RWPE2 (cell line): Measurements from ENCODE around the gene LDB2.

Source experiments
- ATAC-seq: fragments of 200-7000 bp; cut with Tn5 transposase; 3 replicates; pipeline ENCODE4 v1.9.1; 2021; ENCODE audit warnings: low read depth
- DNase-seq: peaks from one replicate; pipeline ENCODE4 v3.0.0-alpha.2; 2020; ENCODE audit warnings: low spot score
- H3K27ac ChIP-seq: fragments of 450-650 bp; 2 replicates; pipeline ENCODE4 v1.5.1; 2017; ENCODE audit warnings: mild to moderate bottlenecking; ENCODE audit not compliant: poor library complexity, severe bottlenecking
- H3K27me3 ChIP-seq: fragments of 250-450 bp; sonication (Bioruptor Pico); 2 replicates; pipeline ENCODE4 v1.5.1; 2021; ENCODE audit warnings: mild to moderate bottlenecking, moderate library complexity; ENCODE audit not compliant: insufficient read depth, poor library complexity, severe bottlenecking
- H3K36me3 ChIP-seq: fragments of 250-450 bp; sonication (Bioruptor Pico); 2 replicates; pipeline ENCODE4 v1.5.1; 2020; ENCODE audit warnings: low read depth, mild to moderate bottlenecking, moderate library complexity
- H3K4me1 ChIP-seq: fragments of 250-450 bp; sonication (Bioruptor Pico); 2 replicates; pipeline ENCODE4 v1.5.1; 2021; ENCODE audit warnings: mild to moderate bottlenecking, moderate library complexity; ENCODE audit not compliant: insufficient read depth, poor library complexity, severe bottlenecking
- H3K4me3 ChIP-seq: fragments of 250-450 bp; sonication (Bioruptor Pico); 2 replicates; pipeline ENCODE4 v1.5.1; 2021; ENCODE audit warnings: mild to moderate bottlenecking, moderate library complexity; ENCODE audit not compliant: severe bottlenecking
- H3K9me3 ChIP-seq: fragments of 250-450 bp; sonication (Bioruptor Pico); 2 replicates; pipeline ENCODE4 v1.5.1; 2021; ENCODE audit warnings: mild to moderate bottlenecking, moderate library complexity; ENCODE audit not compliant: severe bottlenecking
- TF ChIP-seq, protein P1 (sequence below): fragments of 450-650 bp; IDR thresholded peaks from one replicate; pipeline ENCODE4 v1.5.1; 2017; ENCODE audit warnings: mild to moderate bottlenecking, moderate library complexity; ENCODE audit not compliant: poor library complexity, severe bottlenecking

Gene LDB2

DNA sequence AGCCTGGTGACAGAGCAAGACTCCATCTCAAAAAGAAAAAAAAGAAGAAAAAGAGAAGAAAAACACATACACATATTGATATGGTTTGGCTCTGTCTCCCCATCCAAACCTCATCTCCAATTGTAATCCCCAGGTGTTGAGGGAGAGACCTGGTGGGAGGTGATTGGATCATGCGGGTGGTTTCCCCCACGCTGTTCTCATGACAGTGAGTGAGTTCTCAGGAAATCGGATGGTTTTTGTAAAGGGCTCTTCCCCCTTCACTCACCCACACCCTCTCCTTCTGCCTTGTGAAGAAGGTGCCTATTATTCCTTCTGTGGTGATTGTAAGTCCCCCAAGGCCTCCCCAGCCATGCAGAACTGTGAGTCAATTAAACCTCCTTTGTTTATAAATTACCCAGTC lies 68.4 kb downstream of the LDB2 start:
- peaks cover 8% of the 10 kb centered on the region for H3K27me3 ChIP-seq
- H3K9me3 ChIP-seq: no peaks in the 10 kb centered on the region
- TF ChIP-seq, protein P1, sequence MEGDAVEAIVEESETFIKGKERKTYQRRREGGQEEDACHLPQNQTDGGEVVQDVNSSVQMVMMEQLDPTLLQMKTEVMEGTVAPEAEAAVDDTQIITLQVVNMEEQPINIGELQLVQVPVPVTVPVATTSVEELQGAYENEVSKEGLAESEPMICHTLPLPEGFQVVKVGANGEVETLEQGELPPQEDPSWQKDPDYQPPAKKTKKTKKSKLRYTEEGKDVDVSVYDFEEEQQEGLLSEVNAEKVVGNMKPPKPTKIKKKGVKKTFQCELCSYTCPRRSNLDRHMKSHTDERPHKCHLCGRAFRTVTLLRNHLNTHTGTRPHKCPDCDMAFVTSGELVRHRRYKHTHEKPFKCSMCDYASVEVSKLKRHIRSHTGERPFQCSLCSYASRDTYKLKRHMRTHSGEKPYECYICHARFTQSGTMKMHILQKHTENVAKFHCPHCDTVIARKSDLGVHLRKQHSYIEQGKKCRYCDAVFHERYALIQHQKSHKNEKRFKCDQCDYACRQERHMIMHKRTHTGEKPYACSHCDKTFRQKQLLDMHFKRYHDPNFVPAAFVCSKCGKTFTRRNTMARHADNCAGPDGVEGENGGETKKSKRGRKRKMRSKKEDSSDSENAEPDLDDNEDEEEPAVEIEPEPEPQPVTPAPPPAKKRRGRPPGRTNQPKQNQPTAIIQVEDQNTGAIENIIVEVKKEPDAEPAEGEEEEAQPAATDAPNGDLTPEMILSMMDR: no peak
- no peaks in the 10 kb centered on the region for H3K36me3 ChIP-seq
- ATAC-seq: no peak
- no peak overlapping the region for H3K4me3 ChIP-seq
- DNase-seq: no peak
- H3K4me1 ChIP-seq: no peaks in the 10 kb centered on the region
- no peak overlapping the region for H3K27ac ChIP-seq

DNA sequence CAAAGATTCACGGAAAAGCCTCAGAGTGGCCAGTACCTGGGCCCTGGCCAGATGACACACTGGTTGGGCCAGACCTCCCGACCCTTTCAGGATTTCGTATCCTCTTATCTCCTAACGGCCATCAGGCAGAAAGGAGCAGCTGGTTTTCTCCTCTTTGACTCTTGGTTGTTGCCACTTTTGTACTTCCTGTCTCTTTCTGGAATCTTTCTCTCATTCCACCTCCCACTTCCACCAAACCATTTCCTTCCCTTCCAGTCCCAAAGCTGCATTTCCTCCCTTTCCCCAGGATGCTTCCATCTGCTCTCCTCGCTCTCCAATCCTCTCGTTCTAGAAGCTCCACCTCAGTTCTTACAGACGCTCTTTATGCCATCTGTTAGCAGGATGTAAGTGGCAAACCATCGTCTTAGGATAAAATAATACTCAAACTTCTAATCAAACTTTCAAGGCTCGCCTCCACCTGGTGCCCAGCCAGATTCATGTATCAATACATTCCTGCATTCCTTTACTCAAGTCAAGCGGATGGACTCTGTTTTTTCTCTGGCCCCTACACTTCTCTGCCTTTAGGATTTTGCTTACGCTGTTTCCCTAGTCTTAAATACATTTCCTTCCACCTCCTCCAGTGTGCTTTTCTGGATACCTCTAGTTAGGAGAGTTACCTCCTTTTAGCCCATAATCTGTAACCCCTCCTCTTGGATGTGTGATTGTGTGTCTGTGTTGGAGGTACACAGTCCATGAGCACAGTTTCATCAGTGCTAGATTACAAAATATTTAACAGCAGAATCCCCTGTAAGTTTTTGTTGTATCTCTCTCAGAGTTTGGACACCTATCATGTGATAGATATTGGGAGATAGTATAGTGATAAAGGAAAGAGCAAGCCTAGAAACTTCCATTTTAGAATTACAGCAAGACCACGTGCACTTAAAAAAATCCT lies 70.4 kb downstream of the LDB2 start:
- no peaks in the 10 kb centered on the region for H3K36me3 ChIP-seq
- TF ChIP-seq, protein P1: no peak
- H3K27me3 ChIP-seq: peaks cover 8% of the 10 kb centered on the region
- DNase-seq: no peak
- no peak overlapping the region for H3K27ac ChIP-seq
- no peaks in the 10 kb centered on the region for H3K9me3 ChIP-seq
- no peak for ATAC-seq
- H3K4me1 ChIP-seq: no peaks in the 10 kb centered on the region
- no peak overlapping the region for H3K4me3 ChIP-seq

DNA sequence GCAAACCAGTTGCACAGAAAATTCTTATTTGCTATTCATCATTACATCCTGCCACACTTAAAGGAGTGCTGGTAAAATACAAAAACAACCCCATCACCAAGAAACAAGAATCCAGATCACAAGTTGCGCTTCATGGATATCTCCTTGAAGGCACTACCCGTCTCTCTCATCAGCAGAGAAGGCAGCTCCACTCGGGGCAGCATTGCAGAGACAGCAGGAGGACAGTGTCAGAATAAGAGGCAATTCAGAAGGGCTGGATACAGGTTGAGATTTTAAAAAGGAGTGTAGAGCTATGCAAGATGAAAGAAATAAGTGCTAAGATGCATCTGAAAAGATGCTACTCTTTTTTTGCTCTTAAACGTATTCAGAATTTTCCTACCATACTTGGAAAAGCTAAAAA lies 71.4 kb downstream of the LDB2 start:
- Histone ChIP-seq H3K4me1 (no peaks in the 10 kb centered on the region), H3K4me3 (no peak overlapping the region), H3K9me3 (no peaks in the 10 kb centered on the region), H3K27ac (no peak overlapping the region), H3K27me3 (peaks cover 8% of the 10 kb centered on the region), H3K36me3 (no peaks in the 10 kb centered on the region)
- TF ChIP-seq, protein P1: no peak
- DNase-seq: no peak
- ATAC-seq: no peak

DNA sequence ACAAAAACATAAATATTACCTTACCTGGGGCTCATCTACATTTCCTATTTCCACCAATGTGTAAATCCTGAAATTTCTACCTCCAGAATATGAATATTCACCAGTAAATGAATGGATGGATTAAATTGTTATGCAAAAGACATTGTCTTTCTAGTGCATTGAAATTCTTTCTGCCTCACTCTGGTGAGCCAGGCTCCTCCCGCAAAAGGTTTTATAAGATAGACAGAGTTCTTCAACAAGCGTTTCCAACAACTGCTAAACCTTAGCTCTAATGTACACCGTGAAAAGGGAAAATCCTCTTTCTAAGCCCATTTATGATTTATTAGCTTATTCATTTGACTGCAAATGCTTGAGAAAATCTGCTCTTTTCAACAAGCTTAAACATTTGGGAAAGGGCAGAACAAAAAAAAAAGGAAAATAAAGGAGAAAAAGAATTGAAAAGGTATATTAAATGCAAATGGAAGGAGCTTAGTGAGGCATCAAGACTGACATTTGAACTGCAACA lies 72.0 kb downstream of the LDB2 start:
- H3K4me1 ChIP-seq: no peaks in the 10 kb centered on the region
- H3K36me3 ChIP-seq: no peaks in the 10 kb centered on the region
- H3K27ac ChIP-seq: no peak overlapping the region
- no peak for ATAC-seq
- peaks cover 8% of the 10 kb centered on the region for H3K27me3 ChIP-seq
- no peak for DNase-seq
- no peaks in the 10 kb centered on the region for H3K9me3 ChIP-seq
- H3K4me3 ChIP-seq: no peak overlapping the region
- TF ChIP-seq, protein P1: no peak
